ENCODE measurements around the gene ZCCHC14.
A peak's percentile ranks its signal among the peaks of the same experiment; 100 is the strongest.

Gene ZCCHC14

GRCh38 chr16:87411375-87412271 is 81.2 kb downstream of the ZCCHC14 start:
- TF ChIP-seq, protein P1, sequence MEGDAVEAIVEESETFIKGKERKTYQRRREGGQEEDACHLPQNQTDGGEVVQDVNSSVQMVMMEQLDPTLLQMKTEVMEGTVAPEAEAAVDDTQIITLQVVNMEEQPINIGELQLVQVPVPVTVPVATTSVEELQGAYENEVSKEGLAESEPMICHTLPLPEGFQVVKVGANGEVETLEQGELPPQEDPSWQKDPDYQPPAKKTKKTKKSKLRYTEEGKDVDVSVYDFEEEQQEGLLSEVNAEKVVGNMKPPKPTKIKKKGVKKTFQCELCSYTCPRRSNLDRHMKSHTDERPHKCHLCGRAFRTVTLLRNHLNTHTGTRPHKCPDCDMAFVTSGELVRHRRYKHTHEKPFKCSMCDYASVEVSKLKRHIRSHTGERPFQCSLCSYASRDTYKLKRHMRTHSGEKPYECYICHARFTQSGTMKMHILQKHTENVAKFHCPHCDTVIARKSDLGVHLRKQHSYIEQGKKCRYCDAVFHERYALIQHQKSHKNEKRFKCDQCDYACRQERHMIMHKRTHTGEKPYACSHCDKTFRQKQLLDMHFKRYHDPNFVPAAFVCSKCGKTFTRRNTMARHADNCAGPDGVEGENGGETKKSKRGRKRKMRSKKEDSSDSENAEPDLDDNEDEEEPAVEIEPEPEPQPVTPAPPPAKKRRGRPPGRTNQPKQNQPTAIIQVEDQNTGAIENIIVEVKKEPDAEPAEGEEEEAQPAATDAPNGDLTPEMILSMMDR (IDR thresholded peaks at IDR 0.05; ENCODE audit: low read depth, low read length) = no peak
- no peak overlapping the region for H3K4me3 ChIP-seq (replicated peaks in 1 of 2; ENCODE audit: low read depth in 2 of 2, low read length in 2 of 2)
- no peak for DNase-seq (ENCODE audit: low read depth in 2 of 2)

- TF ChIP-seq, protein P1 (IDR thresholded peaks at IDR 0.05; ENCODE audit: low read depth, low read length) = no peak
- no peak for DNase-seq (ENCODE audit: low read depth in 2 of 2)
- no peak overlapping the region for H3K4me3 ChIP-seq (replicated peaks in 1 of 2; ENCODE audit: low read depth in 2 of 2, low read length in 2 of 2)
These were observed 81.9 kb downstream of the ZCCHC14 start for GRCh38 chr16:87410968-87411367.

DNA sequence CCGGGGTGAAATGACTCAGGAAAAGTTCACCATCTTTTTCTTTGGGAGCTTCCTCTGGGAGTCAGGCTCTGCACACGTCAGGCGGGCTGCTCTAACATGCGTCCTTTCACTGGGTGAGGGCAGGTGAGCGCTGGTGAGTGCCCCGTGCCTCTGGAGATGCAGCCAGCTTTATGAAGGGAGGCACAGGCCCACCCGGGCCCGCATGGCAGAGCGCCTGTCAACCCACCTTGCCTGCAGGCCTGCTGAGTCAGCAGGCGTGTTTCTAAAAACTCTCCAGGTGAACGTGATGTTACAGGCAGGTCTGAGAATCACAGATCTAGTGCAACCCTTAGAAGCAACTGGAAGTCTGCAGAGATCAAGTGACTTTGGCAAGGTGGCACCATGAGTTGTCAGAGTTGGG is 82.3 kb downstream of the ZCCHC14 start:
- TF ChIP-seq, protein P1 (IDR thresholded peaks at IDR 0.05; ENCODE audit: low read depth, low read length) = no peak
- no peak for DNase-seq (ENCODE audit: low read depth in 2 of 2)
- H3K4me3 ChIP-seq (replicated peaks in 1 of 2; ENCODE audit: low read depth in 2 of 2, low read length in 2 of 2) = no peak overlapping the region

- TF ChIP-seq, protein P1 (IDR thresholded peaks at IDR 0.05; ENCODE audit: low read depth, low read length) = no peak
- H3K4me3 ChIP-seq (replicated peaks in 1 of 2; ENCODE audit: low read depth in 2 of 2, low read length in 2 of 2) = no peak overlapping the region
- DNase-seq (ENCODE audit: low read depth in 2 of 2) = no peak
These were observed 83.0 kb downstream of the ZCCHC14 start for GRCh38 chr16:87409781-87410180.

DNA sequence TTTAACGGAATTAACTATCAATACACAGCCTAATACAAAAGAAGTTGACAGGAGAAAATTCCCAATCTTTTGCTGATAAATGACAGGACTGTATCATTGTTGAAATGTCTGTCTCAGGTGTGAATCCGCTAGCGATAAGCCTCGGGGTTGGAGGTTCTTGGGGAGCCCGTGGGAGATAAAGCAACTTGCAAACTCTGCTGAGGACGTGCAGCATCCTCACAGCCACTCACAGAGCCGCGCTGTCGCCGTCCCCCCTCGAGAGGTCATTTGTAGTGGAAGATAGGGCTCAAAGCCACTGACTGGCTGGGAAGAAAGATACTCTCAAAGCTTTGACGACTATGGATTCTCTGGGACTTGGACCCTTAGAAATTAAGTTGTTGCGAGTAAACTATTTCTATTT is 83.7 kb downstream of the ZCCHC14 start:
- TF ChIP-seq, protein P1 (IDR thresholded peaks at IDR 0.05; ENCODE audit: low read depth, low read length) = no peak
- DNase-seq (ENCODE audit: low read depth in 2 of 2) = no peak
- no peak overlapping the region for H3K4me3 ChIP-seq (replicated peaks in 1 of 2; ENCODE audit: low read depth in 2 of 2, low read length in 2 of 2)

DNA sequence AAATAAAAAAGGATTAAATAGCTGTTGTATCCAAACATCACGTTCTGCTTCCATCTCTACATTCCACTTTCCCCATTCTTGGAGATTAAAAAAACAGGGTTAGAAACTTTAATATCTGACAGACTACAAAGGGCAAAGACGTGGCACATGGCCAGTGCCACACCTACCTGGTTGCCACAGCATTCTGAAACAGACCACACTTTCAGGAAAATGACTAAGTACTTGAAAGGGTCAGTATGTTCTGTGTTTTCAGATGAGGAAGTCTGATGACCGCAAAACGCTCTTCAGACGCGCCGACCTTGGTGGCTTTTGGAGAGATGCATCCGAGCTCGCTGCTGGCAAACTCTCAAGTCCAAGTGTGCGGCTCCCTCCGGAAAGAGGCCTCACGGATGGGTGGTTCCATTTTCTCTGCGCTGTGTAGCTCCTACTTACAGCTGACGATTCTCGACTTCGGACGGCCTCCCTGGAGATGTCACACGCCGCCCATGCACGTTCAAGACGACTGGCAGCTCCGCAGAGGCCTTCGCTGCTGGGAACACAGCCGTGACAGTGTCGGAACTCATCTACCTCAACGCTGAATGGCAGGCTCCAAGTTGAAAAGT is 85.2 kb downstream of the ZCCHC14 start:
- DNase-seq (ENCODE audit: low read depth in 2 of 2) = peak; percentile 47 to 62
- H3K4me3 ChIP-seq (replicated peaks in 1 of 2; ENCODE audit: low read depth in 2 of 2, low read length in 2 of 2) = no peak overlapping the region
- TF ChIP-seq, protein P1 (IDR thresholded peaks at IDR 0.05; ENCODE audit: low read depth, low read length) = no peak
